ENCODE data around the gene CHD1L. TPM values are rescaled to one million over a fixed set of nuclear protein-coding genes. Genes with fewer than 3 reads are reported as not detected.
A peak's percentile ranks its signal among the peaks of the same experiment; 100 is the strongest.

CHD1L gene
- total and polyA plus RNA-seq, 3 donors from 2014 or later = 29.7 to 50.9 (median 43.9) TPM

DNA sequence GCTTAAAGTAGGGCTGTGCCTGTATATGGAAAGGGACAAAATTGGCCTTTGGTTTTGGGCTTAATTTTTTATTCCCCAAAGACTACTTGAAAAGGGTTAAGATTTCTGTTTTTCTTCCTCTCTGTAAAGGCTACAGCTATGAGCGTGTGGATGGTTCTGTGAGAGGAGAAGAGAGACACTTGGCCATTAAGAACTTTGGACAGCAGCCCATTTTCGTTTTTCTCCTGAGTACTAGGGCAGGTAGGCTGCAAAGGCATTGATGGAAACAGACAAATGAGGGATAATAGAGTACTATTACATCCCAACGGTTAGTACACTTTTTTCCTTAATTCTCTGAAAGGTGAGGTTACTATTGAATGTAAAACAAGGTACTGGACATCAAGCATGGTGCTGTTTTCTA, 29.6 kb downstream of the CHD1L start:
- H3K4me3 ChIP-seq = no peak overlapping the region
- TF ChIP-seq, protein P1, sequence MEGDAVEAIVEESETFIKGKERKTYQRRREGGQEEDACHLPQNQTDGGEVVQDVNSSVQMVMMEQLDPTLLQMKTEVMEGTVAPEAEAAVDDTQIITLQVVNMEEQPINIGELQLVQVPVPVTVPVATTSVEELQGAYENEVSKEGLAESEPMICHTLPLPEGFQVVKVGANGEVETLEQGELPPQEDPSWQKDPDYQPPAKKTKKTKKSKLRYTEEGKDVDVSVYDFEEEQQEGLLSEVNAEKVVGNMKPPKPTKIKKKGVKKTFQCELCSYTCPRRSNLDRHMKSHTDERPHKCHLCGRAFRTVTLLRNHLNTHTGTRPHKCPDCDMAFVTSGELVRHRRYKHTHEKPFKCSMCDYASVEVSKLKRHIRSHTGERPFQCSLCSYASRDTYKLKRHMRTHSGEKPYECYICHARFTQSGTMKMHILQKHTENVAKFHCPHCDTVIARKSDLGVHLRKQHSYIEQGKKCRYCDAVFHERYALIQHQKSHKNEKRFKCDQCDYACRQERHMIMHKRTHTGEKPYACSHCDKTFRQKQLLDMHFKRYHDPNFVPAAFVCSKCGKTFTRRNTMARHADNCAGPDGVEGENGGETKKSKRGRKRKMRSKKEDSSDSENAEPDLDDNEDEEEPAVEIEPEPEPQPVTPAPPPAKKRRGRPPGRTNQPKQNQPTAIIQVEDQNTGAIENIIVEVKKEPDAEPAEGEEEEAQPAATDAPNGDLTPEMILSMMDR (IDR thresholded peaks at IDR 0.05) = no peak
- no peak for TF ChIP-seq POLR2A (IDR thresholded peaks at IDR 0.05)
- no peaks in the 10 kb centered on the region for H3K9me3 ChIP-seq
- no peaks in the 10 kb centered on the region for H3K27me3 ChIP-seq
- DNase-seq = no peak
- H3K36me3 ChIP-seq (ENCODE audit: low read depth, missing control alignments) = no peaks in the 10 kb centered on the region
- H3K27ac ChIP-seq = no peak overlapping the region
- WGBS, 2 donors = 53 to 65% methylated on average over 3 of the region's 3 CpGs
- no peaks in the 10 kb centered on the region for H3K4me1 ChIP-seq
- intact Hi-C loops (cut with DNase I; ENCODE audit: low total_unique reads) = no loop called here

DNA sequence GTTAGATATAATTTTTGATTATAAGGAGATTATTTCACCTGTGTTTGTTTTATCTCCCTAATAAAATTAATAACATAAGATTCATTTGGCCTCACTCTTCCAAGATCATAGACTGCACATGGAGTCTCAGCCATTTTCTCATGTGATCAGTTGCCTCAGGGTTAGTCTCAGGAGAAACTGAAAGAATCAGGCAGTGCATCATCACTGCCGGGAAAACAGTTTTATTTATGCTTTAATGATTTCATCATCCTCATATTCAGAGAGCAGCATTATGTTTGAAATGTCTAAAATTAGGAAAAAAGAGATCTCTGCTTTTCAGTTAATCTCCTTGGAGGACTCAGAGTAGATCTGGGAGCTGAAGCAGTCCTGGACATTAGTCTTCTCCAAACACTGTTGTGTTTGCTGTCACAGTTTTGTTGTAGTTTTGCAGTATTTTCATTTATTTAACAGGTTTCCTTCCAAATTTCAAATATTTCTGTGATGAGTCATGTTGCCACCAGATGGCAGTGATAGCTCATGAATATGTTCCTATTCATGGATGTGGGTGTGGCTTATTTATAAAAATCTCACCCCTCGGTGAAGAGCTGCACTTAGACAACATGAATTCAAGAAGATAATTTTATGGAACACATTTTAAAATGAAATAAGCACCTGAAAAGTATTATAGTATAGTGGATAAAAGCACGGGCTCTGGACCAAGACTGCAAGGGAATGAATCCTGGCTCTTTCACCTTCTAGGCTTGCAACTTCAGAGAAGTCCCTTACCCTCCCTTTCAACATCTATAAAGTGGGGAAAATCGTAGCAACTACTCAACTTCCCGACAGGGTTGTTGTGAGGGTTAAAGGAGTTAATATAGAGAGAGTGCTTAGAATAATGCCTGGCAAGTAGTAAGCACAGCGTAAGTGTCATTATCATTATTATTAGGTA, 31.2 kb downstream of the CHD1L start:
- 48 to 53% methylated on average over 6 of the region's 6 CpGs for WGBS, 2 donors
- Histone ChIP-seq H3K36me3 (ENCODE audit: low read depth, missing control alignments) (no peaks in the 10 kb centered on the region), H3K4me3 (no peak overlapping the region), H3K4me1 (peaks cover 3% of the 10 kb centered on the region), H3K9me3 (no peaks in the 10 kb centered on the region), H3K27me3 (no peaks in the 10 kb centered on the region), H3K27ac (no peak overlapping the region)
- no peak for TF ChIP-seq POLR2A (IDR thresholded peaks at IDR 0.05)
- TF ChIP-seq, protein P1 (IDR thresholded peaks at IDR 0.05) = peak; percentile 46 to 64 (median 54)
- peak; percentile 38 for DNase-seq
- intact Hi-C loops (cut with DNase I; ENCODE audit: low total_unique reads) = no loop called here

DNA sequence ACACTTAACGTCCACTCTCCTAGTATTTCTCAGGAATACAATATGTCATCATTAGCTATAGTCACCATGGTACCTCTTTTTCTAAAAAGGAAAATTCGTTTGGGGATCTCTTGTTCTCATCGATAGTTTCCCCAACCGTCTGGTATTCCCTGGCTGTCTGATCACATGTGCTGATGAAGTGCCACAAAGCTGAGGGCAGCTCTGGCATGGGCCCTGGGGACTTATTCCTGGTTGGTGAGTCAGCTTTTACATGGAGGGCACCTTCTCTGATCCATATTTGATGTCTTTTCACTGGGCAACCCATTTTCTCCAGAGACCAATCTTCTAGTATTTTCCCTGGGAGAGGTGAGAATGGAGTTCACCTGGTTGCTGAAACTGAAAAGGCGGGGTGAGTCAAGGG, 39.5 kb downstream of the CHD1L start:
- intact Hi-C loops (cut with DNase I; ENCODE audit: low total_unique reads) = no loop called here
- Histone ChIP-seq H3K27me3 (no peaks in the 10 kb centered on the region), H3K9me3 (no peaks in the 10 kb centered on the region), H3K4me1 (peaks cover 9% of the 10 kb centered on the region), H3K36me3 (ENCODE audit: low read depth, missing control alignments) (no peaks in the 10 kb centered on the region), H3K27ac (no peak overlapping the region), H3K4me3 (no peak overlapping the region)
- TF ChIP-seq, protein P1 (IDR thresholded peaks at IDR 0.05) = no peak
- no peak for TF ChIP-seq POLR2A (IDR thresholded peaks at IDR 0.05)
- DNase-seq = no peak
- 93 to 96% methylated on average over 5 of the region's 5 CpGs for WGBS, 2 donors

DNA sequence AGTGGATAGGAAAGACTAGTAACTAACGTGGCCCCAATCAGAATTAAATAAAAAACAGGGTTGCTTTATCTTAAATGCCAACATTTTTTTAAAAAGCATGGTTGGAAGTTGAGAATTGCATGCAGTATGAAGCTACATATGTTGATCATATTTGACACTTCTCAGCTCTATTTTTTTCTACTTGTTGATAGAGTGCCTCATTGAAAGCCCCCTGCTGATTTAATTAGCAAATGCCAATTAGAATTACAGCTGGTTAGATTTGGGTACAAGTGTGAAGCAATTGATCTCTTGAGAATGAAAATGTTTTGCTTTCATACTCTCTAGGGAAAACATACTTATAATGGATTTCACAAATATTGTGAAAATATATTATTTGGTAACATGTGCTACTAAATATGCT, 40.5 kb downstream of the CHD1L start:
- DNase-seq = no peak
- intact Hi-C loops (cut with DNase I; ENCODE audit: low total_unique reads) = no loop called here
- 69 to 76% methylated on average over 1 of the region's 1 CpG for WGBS, 2 donors
- Histone ChIP-seq H3K4me1 (peaks cover 5% of the 10 kb centered on the region), H3K27me3 (no peaks in the 10 kb centered on the region), H3K9me3 (no peaks in the 10 kb centered on the region), H3K27ac (no peak overlapping the region), H3K4me3 (no peak overlapping the region), H3K36me3 (ENCODE audit: low read depth, missing control alignments) (no peaks in the 10 kb centered on the region)
- no peak for TF ChIP-seq POLR2A (IDR thresholded peaks at IDR 0.05)
- TF ChIP-seq, protein P1 (IDR thresholded peaks at IDR 0.05) = no peak
